Measurements from ENCODE around the gene SNX25.
A peak's percentile ranks its signal among the peaks of the same experiment; 100 is the strongest.

Gene SNX25

DNA sequence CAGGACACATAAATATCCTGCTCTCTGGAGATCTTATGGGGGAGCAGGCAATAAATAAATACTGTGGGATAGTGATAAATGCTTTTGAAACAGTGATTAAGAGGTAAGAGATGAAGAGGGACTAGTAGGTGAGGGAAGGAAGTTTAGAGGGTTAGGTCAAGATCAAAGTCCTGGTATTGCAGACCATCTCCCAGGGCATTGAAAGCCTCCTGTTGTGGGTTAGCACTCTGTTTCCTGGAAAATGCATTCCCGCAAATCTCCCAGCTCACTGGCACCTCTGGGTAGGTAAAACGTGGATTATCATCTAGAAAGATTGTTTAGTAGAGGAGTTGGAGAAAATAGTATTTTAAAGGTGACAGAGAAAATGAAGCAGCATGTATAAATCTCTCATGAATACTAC lies 2.2 kb downstream of the SNX25 start:
- Mint-ChIP-seq H3K36me3 (peaks cover 7% of the 10 kb centered on the region), H3K4me1 (peaks cover 33% of the 10 kb centered on the region), H3K27ac (no peak overlapping the region), H3K27me3 (peaks cover 17% of the 10 kb centered on the region), H3K9me3 (no peaks in the 10 kb centered on the region), H3K4me3 (peak overlapping the region; percentile 86)
- DNase-seq, result no peak
- CTCF ChIA-PET, result no interaction called here

DNA sequence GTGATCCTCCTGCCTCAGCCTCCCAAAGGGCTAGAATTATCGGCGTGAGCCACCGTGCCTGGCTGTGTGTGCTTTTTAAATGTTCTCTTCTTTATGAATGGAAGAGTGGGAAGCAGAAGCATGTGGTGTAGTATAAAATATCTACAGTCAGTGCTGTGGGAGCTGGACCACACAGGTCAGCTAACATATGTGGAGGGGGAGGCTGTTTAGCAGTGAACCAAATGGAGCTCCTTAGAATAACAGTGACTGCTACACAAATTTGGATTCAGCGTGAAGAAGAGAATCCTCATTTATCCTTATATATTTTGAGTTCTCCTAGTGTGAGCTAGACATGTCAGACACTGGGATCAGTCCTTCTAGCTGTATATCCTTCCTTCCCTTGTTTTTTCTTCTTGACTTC lies 3.2 kb downstream of the SNX25 start:
- Mint-ChIP-seq H3K4me1 (peaks cover 33% of the 10 kb centered on the region), H3K36me3 (peaks cover 7% of the 10 kb centered on the region), H3K27ac (no peak overlapping the region), H3K9me3 (no peaks in the 10 kb centered on the region), H3K27me3 (peaks cover 15% of the 10 kb centered on the region), H3K4me3 (no peak overlapping the region)
- CTCF ChIA-PET, result interaction anchor here (0.6 to 0.8 kb wide), 2 partner anchors 40 to 275 kb away, joined by 3 to 5 read pairs; no protein-coding TSS in a partner anchor
- DNase-seq, result no peak

DNA sequence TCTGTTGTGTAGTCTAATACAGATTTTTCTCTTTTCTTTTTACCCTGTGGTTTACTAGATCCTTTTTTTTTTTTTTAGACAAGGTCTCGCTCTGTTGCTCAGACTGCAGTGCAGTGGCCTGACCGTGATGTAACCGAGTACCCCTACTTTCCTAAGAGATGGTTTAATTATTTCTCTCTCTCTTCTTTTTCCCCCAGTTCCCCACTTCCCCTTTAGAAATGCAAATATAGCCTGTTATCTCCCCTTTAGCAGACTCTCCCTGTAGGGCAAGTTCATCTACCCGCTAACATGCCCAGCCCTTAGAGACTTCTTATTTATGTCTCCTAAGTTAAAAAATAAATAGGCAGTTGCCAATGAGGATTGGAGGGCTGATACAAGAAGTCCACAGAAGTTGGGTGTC lies 4.5 kb downstream of the SNX25 start:
- H3K9me3 Mint-ChIP-seq, result no peaks in the 10 kb centered on the region
- H3K36me3 Mint-ChIP-seq, result peaks cover 7% of the 10 kb centered on the region
- H3K27me3 Mint-ChIP-seq, result peaks cover 9% of the 10 kb centered on the region
- CTCF ChIA-PET, result no interaction called here
- H3K4me1 Mint-ChIP-seq, result peaks cover 31% of the 10 kb centered on the region
- H3K4me3 Mint-ChIP-seq, result no peak overlapping the region
- no peak for DNase-seq
- H3K27ac Mint-ChIP-seq, result no peak overlapping the region

- Mint-ChIP-seq H3K36me3 (peaks cover 7% of the 10 kb centered on the region), H3K9me3 (no peaks in the 10 kb centered on the region), H3K27ac (no peak overlapping the region), H3K27me3 (peaks cover 9% of the 10 kb centered on the region), H3K4me1 (peaks cover 31% of the 10 kb centered on the region), H3K4me3 (no peak overlapping the region)
- CTCF ChIA-PET, result no interaction called here
- DNase-seq, result no peak
These were observed 5.9 kb downstream of the SNX25 start for GRCh38 chr4:185215261-185215660.

DNA sequence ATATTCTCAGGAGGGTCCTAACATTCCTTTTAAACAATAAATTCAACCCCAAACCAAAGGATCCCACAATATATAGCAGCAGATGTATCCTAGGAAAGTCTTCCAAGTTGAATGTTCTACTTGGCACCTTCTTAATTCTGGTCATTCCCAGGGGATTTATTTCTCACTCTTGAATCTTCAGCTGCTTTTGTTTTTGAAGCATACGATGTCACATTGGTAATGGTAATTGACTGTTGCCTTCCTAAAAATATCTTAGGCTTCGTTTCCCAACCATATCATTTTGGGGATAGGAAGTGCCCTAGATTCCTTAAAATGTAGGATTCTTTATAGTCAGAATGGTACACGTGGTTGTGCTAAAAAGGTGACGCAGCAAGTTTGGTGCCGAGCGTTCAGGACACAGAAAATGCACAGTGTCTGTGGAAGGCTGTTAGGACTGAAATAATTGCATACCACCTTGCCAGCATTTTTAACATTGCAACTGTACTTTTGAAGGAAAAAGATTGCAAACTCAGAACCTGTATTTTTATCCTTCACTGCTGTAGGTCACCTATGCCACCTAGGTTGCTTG lies 8.1 kb downstream of the SNX25 start:
- no peak for DNase-seq
- Mint-ChIP-seq H3K9me3 (peaks cover 5% of the 10 kb centered on the region), H3K36me3 (peaks cover 12% of the 10 kb centered on the region), H3K27me3 (peaks cover 3% of the 10 kb centered on the region), H3K4me1 (peaks cover 15% of the 10 kb centered on the region), H3K27ac (no peak overlapping the region), H3K4me3 (no peak overlapping the region)
- CTCF ChIA-PET, result no interaction called here

GRCh38 chr4:185218312-185218711 lies 8.9 kb downstream of the SNX25 start:
- Mint-ChIP-seq H3K4me3 (no peak overlapping the region), H3K27ac (no peak overlapping the region), H3K36me3 (peaks cover 11% of the 10 kb centered on the region), H3K4me1 (peaks cover 9% of the 10 kb centered on the region), H3K9me3 (peaks cover 5% of the 10 kb centered on the region), H3K27me3 (peaks cover 2% of the 10 kb centered on the region)
- CTCF ChIA-PET, result no interaction called here
- no peak for DNase-seq

DNA sequence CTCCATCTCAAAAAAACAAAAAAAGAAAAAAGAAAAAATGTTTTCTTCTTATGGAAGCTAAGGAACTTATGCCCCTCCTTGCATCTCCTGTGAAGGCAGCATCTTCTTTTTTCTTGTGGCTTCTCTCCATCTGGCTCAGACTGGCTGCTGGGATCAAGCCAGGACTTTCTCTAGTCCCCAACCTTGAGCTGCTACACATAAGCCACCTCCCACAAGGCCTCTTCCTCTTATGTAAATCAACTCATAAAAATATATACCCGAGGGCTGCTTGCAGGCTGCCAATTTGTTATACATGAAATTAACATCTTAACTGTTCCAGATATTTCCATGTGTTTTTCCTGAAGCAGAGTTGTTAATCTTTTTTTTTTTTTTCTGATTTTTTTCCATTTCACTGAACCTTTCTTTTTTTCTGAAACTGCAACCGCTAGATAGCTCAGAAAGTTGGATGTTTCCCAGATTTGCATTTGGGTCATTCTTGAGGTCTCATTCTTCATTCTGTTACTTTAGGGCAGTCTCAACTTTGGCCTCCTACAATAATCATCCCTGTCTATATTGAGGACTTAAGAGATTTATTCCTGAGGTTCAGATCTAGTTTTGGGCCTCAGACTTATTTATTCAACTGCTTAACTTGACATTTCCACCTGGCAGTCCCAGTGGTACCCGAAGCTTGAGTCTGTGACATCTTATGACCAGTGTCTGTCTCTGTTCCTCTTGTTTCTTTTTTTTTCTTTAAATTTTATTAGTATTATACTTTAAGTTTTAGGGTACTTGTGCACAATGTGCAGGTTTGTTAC lies 10.3 kb downstream of the SNX25 start:
- H3K4me1 Mint-ChIP-seq, result peaks cover 7% of the 10 kb centered on the region
- H3K27me3 Mint-ChIP-seq, result no peaks in the 10 kb centered on the region
- peaks cover 5% of the 10 kb centered on the region for H3K9me3 Mint-ChIP-seq
- H3K27ac Mint-ChIP-seq, result no peak overlapping the region
- CTCF ChIA-PET, result no interaction called here
- H3K4me3 Mint-ChIP-seq, result no peak overlapping the region
- peaks cover 8% of the 10 kb centered on the region for H3K36me3 Mint-ChIP-seq
- no peak for DNase-seq

DNA sequence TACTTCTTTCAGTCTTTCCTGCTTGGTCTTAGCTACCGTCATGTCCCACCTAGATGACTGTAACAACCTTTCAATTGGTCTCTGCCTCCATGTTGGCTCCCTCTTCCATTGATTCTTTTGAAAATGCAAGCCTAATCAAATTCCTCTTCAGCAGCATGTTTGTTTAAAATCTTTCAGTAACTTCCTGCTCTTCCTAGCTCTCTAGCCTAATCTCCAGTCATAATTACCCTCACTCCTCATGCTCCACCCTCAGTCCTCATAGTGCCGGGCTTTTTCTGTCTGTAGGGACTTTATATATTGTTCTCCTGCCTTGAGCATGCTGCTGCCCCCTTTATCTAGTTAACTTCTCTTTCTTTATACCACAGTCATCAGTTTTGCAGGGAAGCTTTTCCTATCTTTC lies 12.1 kb downstream of the SNX25 start:
- peaks cover 8% of the 10 kb centered on the region for H3K36me3 Mint-ChIP-seq
- H3K27ac Mint-ChIP-seq, result no peak overlapping the region
- CTCF ChIA-PET, result no interaction called here
- peaks cover 5% of the 10 kb centered on the region for H3K9me3 Mint-ChIP-seq
- H3K27me3 Mint-ChIP-seq, result no peaks in the 10 kb centered on the region
- DNase-seq, result no peak
- peaks cover 4% of the 10 kb centered on the region for H3K4me1 Mint-ChIP-seq
- no peak overlapping the region for H3K4me3 Mint-ChIP-seq

DNA sequence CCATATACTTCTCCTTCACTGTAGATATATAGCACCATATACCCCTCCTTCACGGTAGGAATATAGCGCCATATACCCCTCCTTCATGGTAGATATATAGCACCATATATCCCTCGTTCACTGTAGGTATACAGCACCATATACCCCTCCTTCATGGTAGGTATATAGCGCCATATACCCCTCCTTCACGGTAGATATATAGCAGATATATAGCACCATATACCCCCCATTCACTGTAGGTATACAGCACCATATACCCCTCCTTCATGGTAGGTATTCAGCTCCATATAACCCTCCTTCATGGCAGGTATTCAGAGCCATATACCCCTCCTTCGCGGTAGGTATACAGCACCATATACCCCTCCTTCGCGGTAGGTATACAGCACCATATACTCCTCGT lies 12.5 kb downstream of the SNX25 start:
- H3K4me1 Mint-ChIP-seq, result peaks cover 4% of the 10 kb centered on the region
- no peak overlapping the region for H3K4me3 Mint-ChIP-seq
- peaks cover 5% of the 10 kb centered on the region for H3K9me3 Mint-ChIP-seq
- H3K36me3 Mint-ChIP-seq, result peaks cover 8% of the 10 kb centered on the region
- DNase-seq, result no peak
- CTCF ChIA-PET, result no interaction called here
- H3K27me3 Mint-ChIP-seq, result no peaks in the 10 kb centered on the region
- no peak overlapping the region for H3K27ac Mint-ChIP-seq

DNA sequence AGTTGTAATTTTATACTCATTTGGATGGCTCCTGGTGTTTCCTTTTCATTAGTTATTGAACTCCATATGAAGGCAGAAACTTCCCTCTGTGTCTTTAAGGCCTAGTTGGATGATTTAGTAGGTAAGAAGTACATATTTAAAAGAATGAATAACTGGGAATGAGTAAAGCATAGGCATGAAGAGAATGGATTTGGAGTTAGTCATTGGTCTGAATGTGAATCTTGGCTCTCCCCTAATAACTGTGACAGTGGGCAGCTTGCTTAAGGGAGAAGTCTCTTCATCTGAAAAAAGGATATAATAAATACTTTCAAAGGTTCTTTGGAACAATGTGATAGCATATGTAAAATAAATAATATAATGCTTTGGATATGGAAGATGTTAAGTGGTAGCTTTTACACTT lies 13.2 kb downstream of the SNX25 start:
- DNase-seq, result no peak

DNA sequence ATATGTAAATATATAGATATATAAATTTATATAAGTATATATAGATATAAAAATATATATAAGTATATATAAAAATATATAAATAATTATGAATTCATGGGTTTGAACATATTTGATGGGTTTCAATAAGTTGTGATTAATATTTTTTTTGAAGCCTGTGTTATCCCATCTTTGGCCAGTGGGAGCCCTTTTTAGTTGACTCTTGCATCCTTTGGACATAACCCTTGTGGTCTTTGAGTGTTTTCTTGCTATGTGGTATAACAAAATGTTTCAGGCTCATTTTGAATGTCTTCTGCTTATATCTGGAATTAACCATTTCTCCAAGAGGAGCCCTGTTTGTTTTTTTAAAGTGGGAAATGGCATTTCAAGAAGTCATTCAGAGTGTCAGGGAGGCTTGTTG lies 15.2 kb downstream of the SNX25 start:
- H3K36me3 Mint-ChIP-seq, result peaks cover 8% of the 10 kb centered on the region
- peaks cover under 1% of the 10 kb centered on the region for H3K4me1 Mint-ChIP-seq
- no peak overlapping the region for H3K27ac Mint-ChIP-seq
- CTCF ChIA-PET, result no interaction called here
- H3K9me3 Mint-ChIP-seq, result peaks cover 5% of the 10 kb centered on the region
- H3K27me3 Mint-ChIP-seq, result no peaks in the 10 kb centered on the region
- no peak overlapping the region for H3K4me3 Mint-ChIP-seq
- no peak for DNase-seq

More for the DNA sequence above, 13.2 kb downstream of the SNX25 start:
- Mint-ChIP-seq H3K36me3 (peaks cover 8% of the 10 kb centered on the region), H3K27me3 (no peaks in the 10 kb centered on the region), H3K27ac (no peak overlapping the region), H3K4me3 (no peak overlapping the region), H3K4me1 (peaks cover 4% of the 10 kb centered on the region), H3K9me3 (peaks cover 5% of the 10 kb centered on the region)
- CTCF ChIA-PET, result no interaction called here

- no peaks in the 10 kb centered on the region for H3K4me1 Mint-ChIP-seq
- peaks cover 5% of the 10 kb centered on the region for H3K9me3 Mint-ChIP-seq
- CTCF ChIA-PET, result no interaction called here
- H3K36me3 Mint-ChIP-seq, result peaks cover 8% of the 10 kb centered on the region
- no peak overlapping the region for H3K27ac Mint-ChIP-seq
- no peak overlapping the region for H3K4me3 Mint-ChIP-seq
- DNase-seq, result no peak
- H3K27me3 Mint-ChIP-seq, result no peaks in the 10 kb centered on the region
These were observed 16.5 kb downstream of the SNX25 start for GRCh38 chr4:185225940-185226339.

- Mint-ChIP-seq H3K9me3 (no peaks in the 10 kb centered on the region), H3K27me3 (no peaks in the 10 kb centered on the region), H3K36me3 (peaks cover 3% of the 10 kb centered on the region), H3K27ac (no peak overlapping the region), H3K4me1 (no peaks in the 10 kb centered on the region), H3K4me3 (no peak overlapping the region)
- DNase-seq, result no peak
- CTCF ChIA-PET, result interaction anchor here (1.2 kb wide), 1 partner anchor 79 kb away, joined by 3 read pairs; no protein-coding TSS in a partner anchor
These were observed 17.7 kb downstream of the SNX25 start for GRCh38 chr4:185227131-185227551.

GRCh38 chr4:185227713-185228278 lies 18.4 kb downstream of the SNX25 start:
- no peak overlapping the region for H3K27ac Mint-ChIP-seq
- H3K9me3 Mint-ChIP-seq, result no peaks in the 10 kb centered on the region
- peaks cover 2% of the 10 kb centered on the region for H3K4me1 Mint-ChIP-seq
- no peaks in the 10 kb centered on the region for H3K36me3 Mint-ChIP-seq
- H3K27me3 Mint-ChIP-seq, result no peaks in the 10 kb centered on the region
- CTCF ChIA-PET, result interaction anchor here (1.2 kb wide), 1 partner anchor 79 kb away, joined by 3 read pairs; no protein-coding TSS in a partner anchor
- no peak overlapping the region for H3K4me3 Mint-ChIP-seq
- no peak for DNase-seq
